SK-N-SH treated with all-trans-retinoic acid at 6 μM for 48 hours (cell line): ENCODE data around the gene ACOX1.

ENCODE experiments used
- ATAC-seq: fragments of 200-7000 bp; cut with Tn5 transposase; 3 replicates; pipeline ENCODE4 v1.9.1; 2020; ENCODE audit warnings: mild to moderate bottlenecking, moderate library complexity
- ARNTL ChIP-seq: fragments of 450-650 bp; formaldehyde crosslinking; IDR thresholded peaks from 2 replicates; pipeline ENCODE4 v1.5.0; 2020; ENCODE audit warnings: low read depth, mild to moderate bottlenecking, moderate library complexity, borderline replicate concordance
- BACH2 ChIP-seq: fragments of 250-450 bp; sonication (Bioruptor Pico); IDR thresholded peaks from 2 replicates; pipeline ENCODE4 v1.9.0; 2021; ENCODE audit warnings: mild to moderate bottlenecking, borderline replicate concordance
- ESRRG ChIP-seq: fragments of 250-450 bp; sonication (Bioruptor Pico); IDR thresholded peaks from 2 replicates; pipeline ENCODE4 v1.6.1; 2021; ENCODE audit warnings: mild to moderate bottlenecking
- GLIS3 ChIP-seq: fragments of 250-450 bp; sonication (Bioruptor Pico); IDR thresholded peaks from 2 replicates; pipeline ENCODE4 v1.5.0; 2020; ENCODE audit warnings: mild to moderate bottlenecking, moderate library complexity
- ISL1 ChIP-seq: fragments of 250-450 bp; sonication (Bioruptor Pico); IDR thresholded peaks from 2 replicates; pipeline ENCODE4 v2.1.2; 2022; ENCODE audit warnings: mild to moderate bottlenecking, moderate library complexity
- PPARA ChIP-seq: fragments of 250-450 bp; sonication (Bioruptor Pico); IDR thresholded peaks from 2 replicates; pipeline ENCODE4 v1.5.0; 2020; ENCODE audit warnings: mild to moderate bottlenecking, borderline replicate concordance
- RARB ChIP-seq: fragments of 250-450 bp; sonication (Bioruptor Pico); IDR thresholded peaks from 2 replicates; pipeline ENCODE4 v1.8.0; 2021; ENCODE audit warnings: mild to moderate bottlenecking, moderate library complexity
- SNAI2 ChIP-seq: fragments of 250-450 bp; sonication (Bioruptor Pico); IDR thresholded peaks from 2 replicates; pipeline ENCODE4 v1.5.0; 2020; ENCODE audit warnings: mild to moderate bottlenecking, moderate library complexity
- TCF4 ChIP-seq: fragments of 250-450 bp; sonication (Bioruptor Pico); IDR thresholded peaks from 2 replicates; pipeline ENCODE4 v1.8.0; 2021; ENCODE audit warnings: mild to moderate bottlenecking, moderate library complexity, borderline replicate concordance
- TOX ChIP-seq: fragments of 250-450 bp; sonication (Bioruptor Pico); IDR thresholded peaks from 2 replicates; pipeline ENCODE4 v1.8.0; 2021; ENCODE audit warnings: mild to moderate bottlenecking, moderate library complexity, borderline replicate concordance
- ZC3H10 ChIP-seq: fragments of 250-450 bp; sonication (Bioruptor Pico); IDR thresholded peaks from 2 replicates; pipeline ENCODE4 v1.5.1; 2021; ENCODE audit warnings: mild to moderate bottlenecking, moderate library complexity
- ZFP3 ChIP-seq: fragments of 250-450 bp; sonication (Bioruptor Pico); IDR thresholded peaks from 2 replicates; pipeline ENCODE4 v1.5.0; 2020; ENCODE audit warnings: mild to moderate bottlenecking, moderate library complexity
- ZFP30 ChIP-seq: fragments of 450-650 bp; formaldehyde crosslinking; IDR thresholded peaks from 2 replicates; pipeline ENCODE4 v1.5.0; 2022; ENCODE audit warnings: mild to moderate bottlenecking, moderate library complexity
- ZNF565 ChIP-seq: fragments of 450-650 bp; formaldehyde crosslinking; conservative IDR thresholded peaks from 2 replicates; pipeline ENCODE4 v1.5.0; 2020; ENCODE audit warnings: low read depth, mild to moderate bottlenecking, moderate library complexity
- ZNF70 ChIP-seq: fragments of 450-650 bp; formaldehyde crosslinking; IDR thresholded peaks from 2 replicates; pipeline ENCODE4 v1.5.0; 2020; ENCODE audit warnings: mild to moderate bottlenecking, moderate library complexity
- ZNF8 ChIP-seq: fragments of 450-650 bp; formaldehyde crosslinking; IDR thresholded peaks from 2 replicates; pipeline ENCODE4 v1.5.0; 2020; ENCODE audit warnings: mild to moderate bottlenecking, moderate library complexity
- TF ChIP-seq, protein P1 (sequence below): fragments of 250-450 bp; sonication (Bioruptor Pico); IDR thresholded peaks from 2 replicates; pipeline ENCODE4 v1.5.1; 2020; ENCODE audit warnings: low read depth, mild to moderate bottlenecking, moderate library complexity
- TF ChIP-seq, protein P2 (sequence below): fragments of 250-450 bp; sonication (Bioruptor Pico); IDR thresholded peaks from 2 replicates; pipeline ENCODE4 v1.5.0; 2020; ENCODE audit warnings: mild to moderate bottlenecking, moderate library complexity
- TF ChIP-seq, protein P3 (sequence below): fragments of 250-450 bp; sonication (Bioruptor Pico); IDR thresholded peaks from 2 replicates; pipeline ENCODE4 v1.8.0; 2020; ENCODE audit warnings: mild to moderate bottlenecking, moderate library complexity, borderline replicate concordance
- TF ChIP-seq, protein P4 (sequence below): fragments of 250-450 bp; sonication (Bioruptor Pico); IDR thresholded peaks from 2 replicates; pipeline ENCODE4 v1.5.1; 2021; ENCODE audit warnings: mild to moderate bottlenecking, moderate library complexity

The ACOX1 gene

DNA sequence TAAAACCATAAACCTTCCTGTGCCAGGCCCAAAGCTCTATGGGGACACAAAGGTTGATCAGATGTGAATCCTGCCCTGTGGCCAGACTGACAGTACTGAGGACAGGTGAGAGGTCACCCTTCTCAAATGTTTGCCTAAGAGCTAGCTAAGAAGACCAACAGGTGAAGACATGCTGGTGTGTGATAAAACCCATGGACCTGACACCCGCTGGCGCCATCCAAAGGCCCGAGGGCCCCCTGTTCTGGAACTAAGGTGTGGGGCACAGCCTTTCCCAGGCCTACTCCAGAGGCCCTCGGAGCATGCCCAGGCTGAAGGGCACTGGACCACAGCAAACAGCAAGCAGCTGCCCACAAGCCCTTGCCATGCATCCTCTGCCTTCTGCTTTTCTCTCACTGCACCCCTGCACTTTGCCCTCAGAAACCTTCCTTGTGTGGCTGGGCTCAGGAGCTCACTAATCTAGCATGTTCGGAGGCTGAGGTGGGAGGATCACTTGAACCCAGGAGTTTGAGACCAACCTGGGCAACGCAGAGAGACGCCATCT is 16.5 kb upstream of the ACOX1 start:
- ATAC-seq: no peak

DNA sequence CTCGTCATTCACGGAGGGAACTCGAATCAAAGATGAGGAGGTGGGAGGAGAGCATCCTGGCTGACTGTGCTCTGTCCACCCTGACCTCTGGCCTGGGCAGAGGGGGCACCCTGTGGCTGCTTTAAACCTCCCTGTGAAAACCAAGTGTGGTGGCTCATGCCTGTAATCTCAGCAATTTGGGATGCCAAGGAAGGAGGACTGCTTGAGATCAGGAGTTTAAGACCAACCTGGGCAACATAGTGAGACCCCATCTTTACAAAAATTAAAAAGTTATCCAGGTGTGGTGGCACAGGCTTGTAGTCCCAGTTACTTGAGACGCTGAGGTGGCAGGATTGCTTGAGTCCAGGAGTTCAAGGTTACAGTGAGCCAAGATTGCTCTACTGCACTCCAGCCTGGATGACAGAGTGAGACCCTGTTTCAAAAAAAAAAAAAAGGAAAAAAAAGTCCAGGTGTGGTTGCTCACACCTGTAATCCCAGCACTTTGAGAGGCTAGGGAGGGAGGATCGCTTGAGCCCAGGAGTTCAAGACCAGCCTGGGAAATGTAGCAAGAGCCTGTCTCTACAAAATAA is 15.9 kb upstream of the ACOX1 start:
- TF ChIP-seq ISL1 (CRISPR knock-in tag) (no peak), ZFP3 (CRISPR knock-in tag) (no peak), TCF4 (CRISPR knock-in tag) (no peak), GLIS3 (CRISPR knock-in tag) (no peak), SNAI2 (CRISPR knock-in tag) (no peak), PPARA (CRISPR knock-in tag) (no peak), ZFP30 (CRISPR knock-in tag) (no peak), ZNF70 (no peak), ZNF565 (CRISPR knock-in tag) (no peak)
- TF ChIP-seq, protein P1, sequence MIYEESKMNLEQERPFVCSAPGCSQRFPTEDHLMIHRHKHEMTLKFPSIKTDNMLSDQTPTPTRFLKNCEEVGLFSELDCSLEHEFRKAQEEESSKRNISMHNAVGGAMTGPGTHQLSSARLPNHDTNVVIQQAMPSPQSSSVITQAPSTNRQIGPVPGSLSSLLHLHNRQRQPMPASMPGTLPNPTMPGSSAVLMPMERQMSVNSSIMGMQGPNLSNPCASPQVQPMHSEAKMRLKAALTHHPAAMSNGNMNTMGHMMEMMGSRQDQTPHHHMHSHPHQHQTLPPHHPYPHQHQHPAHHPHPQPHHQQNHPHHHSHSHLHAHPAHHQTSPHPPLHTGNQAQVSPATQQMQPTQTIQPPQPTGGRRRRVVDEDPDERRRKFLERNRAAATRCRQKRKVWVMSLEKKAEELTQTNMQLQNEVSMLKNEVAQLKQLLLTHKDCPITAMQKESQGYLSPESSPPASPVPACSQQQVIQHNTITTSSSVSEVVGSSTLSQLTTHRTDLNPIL (CRISPR knock-in tag): no peak
- ATAC-seq: no peak

More for the DNA sequence above, 16.5 kb upstream of the ACOX1 start:
- no peak for TF ChIP-seq ARNTL (CRISPR knock-in tag)
- no peak for TF ChIP-seq ISL1 (CRISPR knock-in tag)
- no peak for TF ChIP-seq RARB
- TF ChIP-seq, protein P1 (CRISPR knock-in tag): no peak
- no peak for TF ChIP-seq BACH2
- no peak for TF ChIP-seq ESRRG (CRISPR knock-in tag)
- TF ChIP-seq, protein P2, sequence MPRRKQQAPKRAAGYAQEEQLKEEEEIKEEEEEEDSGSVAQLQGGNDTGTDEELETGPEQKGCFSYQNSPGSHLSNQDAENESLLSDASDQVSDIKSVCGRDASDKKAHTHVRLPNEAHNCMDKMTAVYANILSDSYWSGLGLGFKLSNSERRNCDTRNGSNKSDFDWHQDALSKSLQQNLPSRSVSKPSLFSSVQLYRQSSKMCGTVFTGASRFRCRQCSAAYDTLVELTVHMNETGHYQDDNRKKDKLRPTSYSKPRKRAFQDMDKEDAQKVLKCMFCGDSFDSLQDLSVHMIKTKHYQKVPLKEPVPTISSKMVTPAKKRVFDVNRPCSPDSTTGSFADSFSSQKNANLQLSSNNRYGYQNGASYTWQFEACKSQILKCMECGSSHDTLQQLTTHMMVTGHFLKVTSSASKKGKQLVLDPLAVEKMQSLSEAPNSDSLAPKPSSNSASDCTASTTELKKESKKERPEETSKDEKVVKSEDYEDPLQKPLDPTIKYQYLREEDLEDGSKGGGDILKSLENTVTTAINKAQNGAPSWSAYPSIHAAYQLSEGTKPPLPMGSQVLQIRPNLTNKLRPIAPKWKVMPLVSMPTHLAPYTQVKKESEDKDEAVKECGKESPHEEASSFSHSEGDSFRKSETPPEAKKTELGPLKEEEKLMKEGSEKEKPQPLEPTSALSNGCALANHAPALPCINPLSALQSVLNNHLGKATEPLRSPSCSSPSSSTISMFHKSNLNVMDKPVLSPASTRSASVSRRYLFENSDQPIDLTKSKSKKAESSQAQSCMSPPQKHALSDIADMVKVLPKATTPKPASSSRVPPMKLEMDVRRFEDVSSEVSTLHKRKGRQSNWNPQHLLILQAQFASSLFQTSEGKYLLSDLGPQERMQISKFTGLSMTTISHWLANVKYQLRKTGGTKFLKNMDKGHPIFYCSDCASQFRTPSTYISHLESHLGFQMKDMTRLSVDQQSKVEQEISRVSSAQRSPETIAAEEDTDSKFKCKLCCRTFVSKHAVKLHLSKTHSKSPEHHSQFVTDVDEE (CRISPR knock-in tag): no peak
- TF ChIP-seq, protein P3, sequence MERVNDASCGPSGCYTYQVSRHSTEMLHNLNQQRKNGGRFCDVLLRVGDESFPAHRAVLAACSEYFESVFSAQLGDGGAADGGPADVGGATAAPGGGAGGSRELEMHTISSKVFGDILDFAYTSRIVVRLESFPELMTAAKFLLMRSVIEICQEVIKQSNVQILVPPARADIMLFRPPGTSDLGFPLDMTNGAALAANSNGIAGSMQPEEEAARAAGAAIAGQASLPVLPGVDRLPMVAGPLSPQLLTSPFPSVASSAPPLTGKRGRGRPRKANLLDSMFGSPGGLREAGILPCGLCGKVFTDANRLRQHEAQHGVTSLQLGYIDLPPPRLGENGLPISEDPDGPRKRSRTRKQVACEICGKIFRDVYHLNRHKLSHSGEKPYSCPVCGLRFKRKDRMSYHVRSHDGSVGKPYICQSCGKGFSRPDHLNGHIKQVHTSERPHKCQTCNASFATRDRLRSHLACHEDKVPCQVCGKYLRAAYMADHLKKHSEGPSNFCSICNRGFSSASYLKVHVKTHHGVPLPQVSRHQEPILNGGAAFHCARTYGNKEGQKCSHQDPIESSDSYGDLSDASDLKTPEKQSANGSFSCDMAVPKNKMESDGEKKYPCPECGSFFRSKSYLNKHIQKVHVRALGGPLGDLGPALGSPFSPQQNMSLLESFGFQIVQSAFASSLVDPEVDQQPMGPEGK (CRISPR knock-in tag): no peak
- no peak for TF ChIP-seq ZFP30 (CRISPR knock-in tag)
- no peak for TF ChIP-seq TCF4 (CRISPR knock-in tag)
- no peak for TF ChIP-seq ZNF8 (CRISPR knock-in tag)
- no peak for TF ChIP-seq ZC3H10 (CRISPR knock-in tag)
- TF ChIP-seq, protein P4, sequence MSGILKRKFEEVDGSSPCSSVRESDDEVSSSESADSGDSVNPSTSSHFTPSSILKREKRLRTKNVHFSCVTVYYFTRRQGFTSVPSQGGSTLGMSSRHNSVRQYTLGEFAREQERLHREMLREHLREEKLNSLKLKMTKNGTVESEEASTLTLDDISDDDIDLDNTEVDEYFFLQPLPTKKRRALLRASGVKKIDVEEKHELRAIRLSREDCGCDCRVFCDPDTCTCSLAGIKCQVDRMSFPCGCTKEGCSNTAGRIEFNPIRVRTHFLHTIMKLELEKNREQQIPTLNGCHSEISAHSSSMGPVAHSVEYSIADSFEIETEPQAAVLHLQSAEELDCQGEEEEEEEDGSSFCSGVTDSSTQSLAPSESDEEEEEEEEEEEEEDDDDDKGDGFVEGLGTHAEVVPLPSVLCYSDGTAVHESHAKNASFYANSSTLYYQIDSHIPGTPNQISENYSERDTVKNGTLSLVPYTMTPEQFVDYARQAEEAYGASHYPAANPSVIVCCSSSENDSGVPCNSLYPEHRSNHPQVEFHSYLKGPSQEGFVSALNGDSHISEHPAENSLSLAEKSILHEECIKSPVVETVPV: no peak
- no peak for TF ChIP-seq TOX (CRISPR knock-in tag)
- no peak for TF ChIP-seq GLIS3 (CRISPR knock-in tag)
- no peak for TF ChIP-seq ZNF70
- TF ChIP-seq, all 23 proteins: peak for 0

DNA sequence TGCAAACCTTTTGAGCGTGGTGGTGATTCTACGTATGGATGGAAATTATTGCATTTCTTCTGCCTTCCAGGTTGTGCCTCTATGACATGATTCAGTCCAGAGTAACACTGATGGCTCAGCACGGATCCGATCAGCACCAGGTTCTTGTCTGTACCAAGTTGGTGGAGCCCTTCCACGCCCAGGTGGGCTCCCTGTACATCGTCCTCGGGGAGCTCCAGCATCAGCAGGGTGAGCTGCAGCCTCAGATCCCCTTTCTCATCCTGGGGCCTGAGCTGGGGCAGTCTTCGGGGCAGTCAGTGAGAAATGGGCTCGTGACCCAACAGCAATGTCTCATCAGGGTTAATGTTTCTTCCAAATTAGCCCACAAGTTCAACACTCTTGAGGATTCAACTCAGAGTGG is 12.4 kb upstream of the ACOX1 start:
- ATAC-seq: no peak
- TF ChIP-seq ZNF8 (CRISPR knock-in tag) (no peak), ESRRG (CRISPR knock-in tag) (no peak), ZC3H10 (CRISPR knock-in tag) (no peak)
